ENCODE results near the gene GRIK2.

GRIK2 gene

DNA sequence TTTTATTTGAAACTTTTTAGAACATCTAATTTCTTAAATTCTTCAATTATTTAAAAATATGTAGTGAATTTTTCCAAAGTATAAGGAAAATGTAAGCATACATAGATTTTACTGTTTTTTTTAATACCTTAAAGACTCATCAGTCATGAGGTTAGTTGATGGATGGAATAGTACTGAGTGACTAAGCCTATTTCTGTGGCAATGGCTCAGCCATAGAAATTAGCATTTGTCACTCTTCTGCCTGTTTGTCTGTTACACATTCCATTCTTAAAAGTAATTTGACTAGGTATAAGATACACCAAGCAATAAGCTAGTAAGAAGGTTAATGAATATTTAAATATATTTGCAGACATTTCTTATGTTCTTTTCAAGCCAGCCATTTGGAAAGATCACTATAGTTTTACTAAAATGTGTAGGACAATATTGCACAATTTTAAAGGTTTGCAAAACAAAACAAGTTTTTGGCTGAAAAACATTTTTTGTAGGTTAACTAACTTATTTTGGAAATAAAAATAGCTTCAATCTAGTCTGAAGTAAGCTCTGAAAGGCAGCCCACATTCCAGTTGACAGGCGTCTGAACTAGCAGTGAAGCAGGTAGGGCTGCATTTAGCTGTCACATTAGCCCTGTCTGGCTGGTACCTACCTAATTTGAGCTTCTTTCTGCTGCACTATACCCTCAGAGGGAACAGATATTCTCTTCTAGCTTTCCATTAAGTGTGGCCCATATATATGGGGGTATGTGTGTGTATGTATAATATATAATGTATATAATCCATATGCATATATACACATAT lies 385.7 kb downstream of the GRIK2 start:
- DNase-seq (ENCODE audit: low read depth in 2 of 2), result no peak

DNA sequence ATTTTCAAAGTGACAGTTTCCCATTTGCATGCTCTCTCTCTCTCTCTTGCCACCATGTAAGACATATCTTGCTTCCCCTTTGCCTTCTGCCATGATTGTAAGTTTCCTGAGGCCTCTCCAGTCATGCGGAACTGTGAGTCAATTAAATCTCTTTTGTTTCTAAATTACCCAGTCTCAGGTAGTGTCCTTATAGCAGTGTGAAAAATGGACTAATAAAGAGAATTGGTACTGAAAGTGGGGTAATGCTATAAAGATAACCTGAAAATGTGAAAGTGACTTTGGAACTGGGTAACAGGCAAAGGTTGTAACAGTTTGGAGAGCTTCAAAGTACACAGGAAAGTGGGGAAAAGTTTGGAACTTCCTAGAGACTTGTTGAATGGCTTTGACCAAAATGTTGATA lies 389.8 kb downstream of the GRIK2 start:
- no peak for DNase-seq (ENCODE audit: low read depth in 2 of 2)

DNA sequence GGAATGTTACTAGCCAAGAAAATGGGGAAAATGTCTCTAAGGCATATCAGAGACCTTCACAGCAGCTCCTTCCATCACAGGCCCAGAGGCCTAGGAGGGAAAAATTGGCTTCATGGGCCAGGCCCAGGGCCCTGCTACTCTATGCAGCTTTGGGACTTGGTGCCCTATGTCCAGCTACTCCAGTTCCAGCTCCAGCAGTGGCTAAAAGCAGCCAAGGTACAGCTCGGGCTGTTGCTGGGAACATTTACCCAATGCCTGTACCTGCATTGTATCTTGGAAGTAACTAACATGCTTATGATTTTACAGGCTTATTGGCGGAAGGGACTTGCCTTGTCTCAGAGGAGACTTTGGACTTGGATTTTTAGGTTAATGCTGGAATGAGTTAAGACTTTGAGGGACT lies 390.6 kb downstream of the GRIK2 start:
- DNase-seq (ENCODE audit: low read depth in 2 of 2), result no peak

DNA sequence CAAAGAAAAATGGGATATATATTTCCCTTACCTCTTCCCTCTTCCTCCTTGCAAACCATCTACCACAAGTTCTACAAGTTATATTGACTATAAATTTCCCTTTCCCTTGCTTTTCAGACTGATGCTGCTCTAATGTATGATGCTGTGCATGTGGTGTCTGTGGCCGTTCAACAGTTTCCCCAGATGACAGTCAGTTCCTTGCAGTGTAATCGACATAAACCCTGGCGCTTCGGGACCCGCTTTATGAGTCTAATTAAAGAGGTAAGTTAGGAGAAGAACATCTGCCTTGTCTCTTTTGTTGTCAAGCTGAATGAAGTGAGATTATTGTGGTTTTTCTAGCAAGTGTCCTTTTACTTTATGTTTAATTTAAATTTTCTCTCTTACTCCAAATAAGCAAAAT lies 406.0 kb downstream of the GRIK2 start:
- DNase-seq (ENCODE audit: low read depth in 2 of 2), result no peak

DNA sequence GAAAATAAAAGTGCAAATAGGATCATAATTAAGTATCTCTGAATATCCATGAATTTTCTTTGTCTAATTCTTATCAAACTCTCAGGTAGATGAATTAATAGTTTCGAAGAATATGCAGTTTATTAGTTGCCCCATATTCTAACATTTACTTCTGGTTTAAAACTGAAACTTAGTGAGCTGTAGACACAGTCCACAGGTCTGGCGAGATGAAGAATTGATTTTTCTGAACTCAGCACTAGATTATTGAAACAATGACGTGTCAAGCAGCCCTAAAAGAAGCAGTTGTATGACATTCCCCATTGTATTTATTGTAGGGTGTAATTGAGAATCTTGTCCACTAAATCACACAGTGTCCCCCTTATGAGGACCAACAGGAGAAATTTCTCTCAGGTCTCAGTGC lies 407.1 kb downstream of the GRIK2 start:
- no peak for DNase-seq (ENCODE audit: low read depth in 2 of 2)

DNA sequence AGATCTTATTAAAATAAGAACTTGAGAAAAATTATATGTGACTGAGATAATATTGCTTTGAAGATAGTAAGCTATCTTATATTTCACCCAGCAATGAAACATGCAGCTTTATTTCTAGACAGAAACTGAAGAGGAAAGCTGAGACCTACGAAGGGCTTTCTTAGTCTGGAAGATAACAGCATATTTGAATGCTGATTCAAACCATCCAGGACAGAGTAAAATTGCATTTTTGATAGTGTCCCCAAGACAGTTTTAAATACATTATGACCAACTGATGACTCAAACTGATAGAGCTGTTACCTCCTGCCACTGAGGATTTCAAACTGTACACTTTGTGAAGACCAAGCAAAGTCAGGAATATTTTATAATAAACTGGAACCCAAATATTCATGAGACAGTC lies 409.6 kb downstream of the GRIK2 start:
- no peak for DNase-seq (ENCODE audit: low read depth in 2 of 2)

DNA sequence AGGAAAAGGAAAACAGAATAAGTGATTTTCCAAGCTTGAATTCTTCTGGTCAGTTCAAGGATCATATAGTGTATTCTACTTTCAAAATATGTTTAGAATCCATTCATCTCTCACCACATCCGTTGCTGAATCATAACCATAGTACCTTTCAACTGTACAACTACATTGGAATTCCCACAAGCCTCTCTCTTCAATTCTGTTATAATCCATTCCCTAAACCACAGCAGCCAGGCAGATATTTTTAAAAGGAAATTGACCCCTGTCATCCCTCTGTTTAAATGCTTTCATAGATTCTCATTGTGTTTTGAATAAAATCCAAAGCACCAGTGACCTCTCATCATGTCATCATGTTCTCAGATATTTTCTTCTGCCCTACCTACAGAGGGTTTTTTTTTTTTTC lies 412.7 kb downstream of the GRIK2 start:
- DNase-seq (ENCODE audit: low read depth in 2 of 2), result no peak

DNA sequence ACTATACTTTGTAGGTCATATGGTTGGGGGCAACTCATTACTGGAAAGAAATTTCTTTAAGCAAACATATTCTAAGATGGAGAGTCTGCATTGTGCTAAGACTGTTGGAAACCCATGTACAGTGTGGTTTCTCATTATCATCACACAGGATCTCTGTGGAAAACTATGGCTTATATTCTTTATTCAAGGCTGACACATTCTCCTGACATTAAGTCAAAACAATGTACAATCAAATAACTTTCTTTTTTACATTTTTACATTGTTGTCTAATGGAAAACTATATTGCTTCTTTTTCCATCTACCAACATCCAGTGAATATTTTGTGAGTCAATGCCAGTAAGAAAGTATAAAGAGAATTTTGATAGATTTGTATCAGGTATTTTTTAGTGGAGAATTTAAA lies 417.6 kb downstream of the GRIK2 start:
- DNase-seq (ENCODE audit: low read depth in 2 of 2), result no peak

DNA sequence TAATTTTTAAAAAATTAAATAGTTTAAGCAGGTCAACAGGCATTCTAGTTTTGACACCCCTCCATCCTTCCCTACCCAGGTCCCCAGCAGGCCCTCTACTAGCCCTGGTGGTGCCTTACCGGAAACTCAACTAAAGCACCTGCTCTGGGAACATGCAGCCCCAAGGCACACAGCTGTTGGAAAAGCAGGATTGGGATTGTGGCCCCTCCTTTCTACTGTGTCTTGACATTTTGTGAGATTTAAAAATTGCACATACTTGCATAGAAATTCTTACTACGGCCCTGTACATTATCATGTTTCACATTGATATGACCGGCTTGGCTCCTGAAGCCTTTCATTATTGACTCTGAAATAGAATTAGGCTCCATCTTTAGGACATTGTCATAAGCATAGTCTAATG lies 423.2 kb downstream of the GRIK2 start:
- DNase-seq (ENCODE audit: low read depth in 2 of 2), result no peak

DNA sequence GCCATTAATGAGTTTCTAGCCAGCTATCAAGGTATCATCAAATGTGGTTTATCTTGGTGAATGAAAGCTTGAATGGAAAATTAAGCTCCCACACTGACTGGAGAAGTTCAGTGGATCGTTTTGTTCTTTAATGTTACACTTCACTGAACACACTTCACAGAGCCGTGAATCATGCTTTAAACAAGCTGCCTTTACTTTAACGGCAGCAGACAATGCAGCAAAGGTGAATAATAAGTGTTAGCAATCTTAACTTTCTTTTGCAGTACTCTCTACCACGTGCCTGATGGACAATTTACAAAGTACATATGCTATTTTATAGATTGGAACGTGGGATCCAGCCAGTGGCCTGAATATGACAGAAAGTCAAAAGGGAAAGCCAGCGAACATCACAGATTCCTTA lies 424.5 kb downstream of the GRIK2 start:
- DNase-seq (ENCODE audit: low read depth in 2 of 2), result no peak

DNA sequence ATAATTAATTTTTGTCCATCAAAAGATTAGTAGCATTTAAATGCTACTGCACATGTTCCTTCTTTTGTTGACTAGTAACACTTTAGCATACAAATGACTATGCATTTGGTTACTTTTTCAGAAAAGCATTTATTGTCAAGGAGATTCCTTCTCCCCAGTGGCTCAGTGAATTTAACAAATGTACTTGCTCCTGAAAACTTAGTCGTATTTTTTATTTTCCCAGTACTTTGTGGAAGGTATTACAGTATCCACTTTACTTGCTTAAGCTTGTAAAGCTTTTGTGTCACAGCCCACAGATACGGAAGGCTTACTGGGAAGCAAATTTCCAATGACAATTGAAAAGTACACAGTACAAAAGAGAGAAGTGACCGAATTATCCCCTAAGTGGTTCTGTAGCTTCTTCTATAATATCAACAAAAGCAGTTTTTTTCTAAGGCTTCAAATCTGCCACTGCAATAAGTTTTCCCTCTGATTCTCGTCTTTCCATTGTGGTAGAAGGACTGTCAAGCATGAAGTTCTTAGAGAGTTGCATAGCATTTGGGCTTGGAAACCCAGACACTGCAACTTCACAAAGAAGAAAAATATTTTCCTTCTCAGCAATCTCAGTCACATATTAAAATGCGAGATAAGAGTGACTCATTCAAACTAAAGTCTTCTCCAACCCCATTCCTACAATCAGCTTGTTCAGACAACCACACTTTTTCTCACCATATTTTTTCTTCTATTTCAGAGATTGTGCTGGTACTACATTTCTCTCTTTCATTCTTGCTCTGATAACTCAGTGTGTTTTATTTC lies 431.2 kb downstream of the GRIK2 start:
- no peak for DNase-seq (ENCODE audit: low read depth in 2 of 2)

DNA sequence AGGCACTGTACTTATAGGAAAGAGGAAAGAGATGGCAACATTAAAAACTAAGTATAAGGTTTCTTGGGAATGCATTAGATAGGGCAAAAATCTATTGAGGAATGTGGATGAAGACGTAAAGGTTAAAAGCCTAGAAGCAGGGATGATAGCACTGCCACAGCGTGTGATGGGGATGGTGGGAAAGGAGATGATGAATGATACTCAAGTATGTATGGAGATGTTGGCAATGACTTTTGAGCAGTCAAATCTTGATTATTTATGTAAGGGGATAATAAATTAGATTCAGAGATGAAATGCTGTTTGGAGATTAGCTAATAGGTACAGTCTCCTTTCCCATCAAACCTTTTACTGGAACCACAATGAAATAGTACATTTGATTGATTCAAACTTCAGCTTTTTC lies 432.8 kb downstream of the GRIK2 start:
- no peak for DNase-seq (ENCODE audit: low read depth in 2 of 2)

DNA sequence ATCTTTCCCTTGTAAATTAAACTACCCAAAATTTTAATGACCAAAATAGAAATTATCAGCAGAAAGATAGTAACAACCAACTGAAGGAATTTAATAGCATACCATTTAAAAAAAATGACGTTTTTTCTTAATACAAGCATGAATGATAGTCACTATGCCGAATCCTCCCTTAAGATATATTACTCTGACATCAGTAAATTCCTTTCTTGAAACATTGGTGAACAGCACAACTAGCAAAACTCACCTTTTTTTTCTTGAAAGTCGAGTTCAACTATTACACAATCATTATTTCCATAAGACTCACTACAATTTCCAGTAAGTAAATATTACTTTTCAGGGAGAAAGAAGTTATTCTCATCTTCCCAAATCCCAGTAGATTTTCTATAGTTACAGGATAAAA lies 433.2 kb downstream of the GRIK2 start:
- DNase-seq (ENCODE audit: low read depth in 2 of 2), result no peak

DNA sequence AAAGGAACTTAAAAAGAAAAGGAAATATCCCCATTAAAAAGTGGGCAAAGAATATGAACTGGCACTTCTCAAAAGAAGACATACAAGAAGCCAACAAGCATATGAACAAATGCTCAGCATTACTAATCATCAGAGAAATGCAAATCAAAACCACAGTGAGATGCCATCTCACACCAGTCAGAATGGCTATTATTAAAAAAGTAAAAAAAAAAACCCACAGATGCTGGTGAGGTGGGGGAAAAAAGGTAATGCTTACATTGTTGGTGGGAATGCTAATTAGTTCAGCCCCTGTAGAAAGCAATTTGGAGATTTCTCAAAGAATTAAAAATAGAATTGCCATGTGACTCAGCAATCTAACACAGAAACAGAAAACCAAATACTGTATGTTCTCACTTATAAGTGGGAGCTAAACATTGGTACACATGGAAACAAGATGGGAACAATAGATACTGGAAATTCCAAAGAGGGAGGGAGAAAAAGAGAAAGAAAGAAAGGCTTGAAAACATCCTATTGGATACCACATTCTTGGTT lies 437.1 kb downstream of the GRIK2 start:
- no peak for DNase-seq (ENCODE audit: low read depth in 2 of 2)

DNA sequence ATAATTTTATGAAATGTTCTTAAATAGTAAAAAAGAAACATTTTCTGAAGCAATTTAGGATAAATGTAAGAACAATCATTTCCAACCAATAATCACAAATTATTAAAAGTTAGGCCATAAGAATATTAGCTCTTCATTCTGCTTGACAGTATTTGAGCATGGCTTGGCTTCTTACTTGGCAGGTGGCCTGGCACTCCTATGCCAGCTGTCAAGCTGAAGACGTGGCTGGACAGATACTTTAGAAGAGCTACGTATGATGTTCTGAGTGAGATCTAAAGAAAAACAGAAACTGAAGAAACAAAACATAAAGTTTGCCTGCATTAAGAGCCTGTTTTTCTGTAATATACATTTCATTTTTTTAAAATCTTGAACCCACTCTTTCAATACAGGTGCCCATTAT lies 438.9 kb downstream of the GRIK2 start:
- no peak for DNase-seq (ENCODE audit: low read depth in 2 of 2)

DNA sequence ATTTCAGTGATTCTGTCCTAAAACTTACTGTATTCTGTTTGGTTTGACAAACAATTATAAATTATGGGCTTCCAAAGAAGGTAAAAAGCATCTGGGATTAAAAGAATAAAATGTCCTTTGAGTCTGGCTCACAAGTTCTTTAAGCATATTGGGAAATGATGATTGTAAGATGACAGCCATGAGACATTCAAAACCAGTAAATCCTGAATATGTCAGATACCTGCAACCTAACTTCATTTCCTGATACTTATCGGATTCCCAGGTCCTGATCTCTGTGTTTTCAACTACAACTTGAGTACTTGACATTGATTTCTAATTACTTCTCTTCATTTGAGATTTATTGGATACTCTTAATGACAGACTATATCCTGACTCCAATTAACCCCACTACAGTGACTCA lies 446.6 kb downstream of the GRIK2 start:
- no peak for DNase-seq (ENCODE audit: low read depth in 2 of 2)

DNA sequence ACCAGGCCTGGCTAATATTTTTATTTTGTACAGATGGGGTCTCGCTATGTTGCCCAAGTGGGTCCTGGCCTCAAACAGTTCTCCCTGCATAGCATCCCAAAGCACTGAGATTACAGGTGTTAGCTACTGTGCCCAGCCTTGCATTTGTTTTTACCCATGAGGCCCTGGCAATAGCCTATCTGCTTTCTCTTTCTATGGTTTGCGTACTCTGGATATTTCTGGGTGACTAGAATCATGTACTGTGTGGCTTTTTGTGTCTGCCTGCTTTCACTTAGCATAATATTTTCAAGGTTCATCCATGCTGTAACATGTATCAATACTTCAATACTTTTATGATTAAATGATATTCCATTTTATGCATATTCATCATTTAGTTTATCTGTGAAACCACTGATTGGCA lies 451.7 kb downstream of the GRIK2 start:
- no peak for DNase-seq (ENCODE audit: low read depth in 2 of 2)

DNA sequence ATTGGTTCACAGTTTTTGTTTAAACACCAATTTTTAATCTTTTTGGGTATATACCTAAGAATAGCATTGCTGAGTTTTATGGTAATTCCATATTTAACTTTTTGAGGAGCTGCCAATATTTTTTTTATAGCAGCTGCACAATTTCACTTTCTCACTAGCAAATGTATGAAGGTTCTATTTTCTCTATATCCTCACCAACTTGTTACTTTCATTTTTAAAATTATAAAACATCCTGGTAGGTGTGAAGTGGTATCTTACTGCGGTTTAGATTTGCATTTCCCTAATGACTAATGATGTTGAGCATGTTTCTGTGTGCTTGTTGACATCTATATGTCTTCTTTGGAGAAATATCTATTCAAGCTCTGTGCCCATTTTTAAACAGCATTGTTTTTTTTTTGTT lies 452.1 kb downstream of the GRIK2 start:
- DNase-seq (ENCODE audit: low read depth in 2 of 2), result no peak

DNA sequence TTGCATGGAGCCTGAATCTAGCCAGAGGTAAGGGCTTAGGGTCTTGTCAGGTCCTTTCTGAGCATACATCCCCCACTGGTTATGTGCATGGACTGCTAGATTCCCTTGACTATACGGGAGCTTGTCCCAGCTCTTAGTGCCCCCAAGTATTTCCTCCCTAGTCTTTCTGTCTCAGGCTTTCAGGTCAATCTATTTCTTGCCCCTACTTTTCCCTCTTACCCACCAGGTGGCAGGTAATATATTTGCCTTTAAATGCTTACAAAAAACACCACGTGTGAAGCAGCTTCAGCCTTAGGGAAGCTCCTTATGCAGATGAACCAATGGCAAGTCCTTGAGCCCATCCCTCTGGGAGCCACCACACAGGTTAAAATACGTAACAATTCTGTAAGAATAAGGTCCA lies 454.2 kb downstream of the GRIK2 start:
- no peak for DNase-seq (ENCODE audit: low read depth in 2 of 2)

DNA sequence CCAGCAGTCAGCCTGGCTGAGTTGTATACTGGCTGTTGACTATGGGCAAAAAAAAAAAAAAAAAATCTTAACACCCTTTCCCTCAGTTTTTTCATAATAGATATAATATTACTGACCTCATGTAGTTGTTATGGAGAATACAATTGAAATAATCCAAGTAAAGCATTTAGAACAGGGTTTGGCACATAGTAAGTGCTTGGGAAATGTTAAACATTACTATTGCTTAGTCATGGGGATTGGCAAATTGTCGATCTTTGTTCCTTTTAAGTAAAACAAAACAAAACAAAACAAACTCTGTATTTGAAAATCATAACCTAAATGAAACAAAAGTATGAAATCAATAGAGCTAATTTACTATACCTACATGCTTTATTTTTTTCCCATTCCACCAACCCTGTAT lies 458.4 kb downstream of the GRIK2 start:
- no peak for DNase-seq (ENCODE audit: low read depth in 2 of 2)

DNA sequence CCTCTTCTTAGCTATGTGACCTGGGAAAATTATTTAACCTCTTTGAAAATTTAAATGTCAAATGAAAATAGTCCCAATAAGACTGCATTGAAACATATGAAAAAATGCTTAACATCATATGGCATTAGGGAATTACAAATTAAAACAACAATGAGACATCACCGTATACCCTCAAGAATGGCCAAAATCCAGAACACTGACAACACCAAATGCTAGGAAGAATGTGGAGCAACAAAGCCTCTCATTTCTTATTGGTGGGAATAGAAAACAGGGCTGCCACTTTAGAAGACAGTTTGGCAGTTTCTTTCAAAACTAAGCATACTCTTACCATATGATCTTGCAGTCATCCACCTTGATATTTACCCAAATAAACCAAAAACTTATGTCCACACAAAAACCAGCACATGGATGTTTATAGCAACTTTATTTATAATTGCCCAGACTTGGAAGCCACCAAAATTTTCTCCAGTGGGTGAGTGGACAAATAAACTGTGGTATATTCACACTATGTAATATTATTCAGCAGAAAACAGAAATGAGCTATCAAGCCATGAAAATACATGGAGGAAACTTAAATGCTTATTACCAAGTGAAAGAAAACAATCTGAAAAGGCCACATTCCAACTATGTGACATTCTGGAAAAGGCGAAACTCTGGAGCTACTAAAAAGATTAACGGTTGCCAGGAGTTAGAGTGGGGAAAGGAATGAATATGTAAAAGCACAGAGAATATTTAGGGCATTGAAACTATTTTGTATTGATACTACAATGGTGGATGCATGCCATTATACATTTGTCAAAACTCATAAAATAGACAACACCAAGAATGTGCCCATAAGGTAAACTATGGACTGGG lies 459.9 kb downstream of the GRIK2 start:
- DNase-seq (ENCODE audit: low read depth in 2 of 2), result no peak

DNA sequence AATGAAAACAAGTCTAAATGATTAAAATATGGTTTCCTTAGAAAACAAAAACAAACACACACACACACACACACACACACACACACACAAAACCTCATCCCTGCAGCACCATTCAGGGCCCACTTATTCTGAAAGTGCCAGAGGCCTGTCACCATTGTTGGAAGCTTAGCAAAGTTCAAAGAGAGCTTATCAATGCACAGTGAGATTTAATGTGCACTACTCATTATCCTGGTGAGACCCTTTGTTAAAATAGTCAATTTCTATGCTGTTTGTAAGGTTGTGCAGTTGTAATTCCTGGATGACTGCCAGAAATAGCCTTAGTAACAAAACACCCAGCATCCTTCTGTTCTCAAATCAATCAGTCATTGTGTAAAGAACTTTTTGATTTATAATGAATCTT lies 482.9 kb downstream of the GRIK2 start:
- DNase-seq (ENCODE audit: low read depth in 2 of 2), result no peak

Data from activated CD8-positive, alpha-beta memory T cell treated with anti-CD3 and anti-CD28 coated beads for 4 hours (primary cell).